D721Med (cell line): ENCODE results near the gene RERE.
A peak's percentile ranks its signal among the peaks of the same experiment; 100 is the strongest.

Experiments
- DNase-seq: peaks from one replicate; pipeline ENCODE4 v3.0.0; 2011; ENCODE audit warnings: low spot score; ENCODE audit not compliant: insufficient read length
- FAIRE-seq: peaks from 2 replicates; lab custom pipeline; 2011; peaks lifted over from hg19 to GRCh38; lab: Jason Lieb, UNC
- CTCF ChIP-seq: IDR thresholded peaks from 2 replicates; pipeline ENCODE4 v1.5.1; 2012; ENCODE audit warnings: mild to moderate bottlenecking, control low read depth; ENCODE audit not compliant: insufficient read depth; ENCODE audit errors: missing control alignments

The RERE gene

DNA sequence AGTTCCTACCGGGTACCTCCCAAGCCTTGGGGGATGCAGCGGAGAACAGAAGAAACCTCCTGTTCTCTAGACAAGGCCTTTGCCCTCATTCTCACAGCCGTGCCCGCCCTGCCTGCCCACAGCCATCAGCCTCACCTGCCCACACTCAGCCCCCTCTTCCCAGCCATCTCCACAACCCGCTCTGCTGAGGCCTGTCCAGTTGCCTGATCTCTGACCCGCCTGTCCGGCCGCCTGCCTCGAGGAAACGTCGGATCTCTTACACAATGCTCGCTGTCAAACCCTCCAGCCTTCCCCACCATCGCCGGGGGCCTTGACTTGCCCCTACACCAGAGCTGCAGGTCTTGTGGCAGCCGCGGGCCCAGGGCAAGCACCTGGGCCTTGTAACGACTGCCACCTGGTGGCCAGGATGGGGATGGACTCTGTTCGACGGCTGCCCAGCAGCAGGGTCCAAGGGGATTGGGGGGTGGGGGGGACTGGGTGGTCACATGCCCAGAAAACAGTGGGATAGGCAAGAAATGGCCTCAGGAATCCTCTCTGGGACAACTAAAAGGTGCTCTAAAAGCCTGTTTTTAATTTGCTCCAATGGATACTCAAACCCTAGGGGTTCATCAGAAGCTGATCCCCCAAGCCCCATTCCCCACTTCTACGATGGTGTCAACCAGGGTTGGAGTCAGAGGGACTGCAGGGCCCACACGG lies 468.5 kb downstream of the RERE start:
- DNase-seq (peak; percentile 57), FAIRE-seq (no peak)
- peak; percentile 61 for TF ChIP-seq CTCF

- no peak for TF ChIP-seq CTCF
- DNase-seq (no peak), FAIRE-seq (no peak)
Observed at GRCh38 chr1:8348047-8348776, 469.2 kb downstream of the RERE start.

DNA sequence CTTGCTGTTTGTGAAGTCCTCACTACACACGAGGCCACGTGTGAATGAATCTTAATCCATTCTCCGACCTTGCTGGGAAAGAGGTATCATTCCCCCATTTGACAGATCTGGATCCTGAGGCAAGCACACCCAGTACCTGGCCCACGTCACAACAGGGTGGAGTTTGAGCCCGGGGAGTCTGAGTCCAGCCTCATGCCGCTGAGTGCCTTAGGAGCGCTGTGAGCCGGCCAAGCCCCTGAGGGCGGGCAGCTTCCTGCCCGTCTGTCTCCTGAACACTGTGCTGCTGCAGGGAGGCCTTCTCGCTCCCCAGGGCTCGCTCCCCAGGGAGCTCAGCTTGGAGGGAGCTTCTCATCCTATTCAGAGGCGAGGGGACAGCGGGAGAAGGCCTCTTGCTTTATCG lies 469.8 kb downstream of the RERE start:
- no peak for TF ChIP-seq CTCF
- FAIRE-seq (no peak), DNase-seq (no peak)

- no peak for TF ChIP-seq CTCF
- DNase-seq (no peak), FAIRE-seq (no peak)
Observed at GRCh38 chr1:8345621-8346415, 471.6 kb downstream of the RERE start.

DNA sequence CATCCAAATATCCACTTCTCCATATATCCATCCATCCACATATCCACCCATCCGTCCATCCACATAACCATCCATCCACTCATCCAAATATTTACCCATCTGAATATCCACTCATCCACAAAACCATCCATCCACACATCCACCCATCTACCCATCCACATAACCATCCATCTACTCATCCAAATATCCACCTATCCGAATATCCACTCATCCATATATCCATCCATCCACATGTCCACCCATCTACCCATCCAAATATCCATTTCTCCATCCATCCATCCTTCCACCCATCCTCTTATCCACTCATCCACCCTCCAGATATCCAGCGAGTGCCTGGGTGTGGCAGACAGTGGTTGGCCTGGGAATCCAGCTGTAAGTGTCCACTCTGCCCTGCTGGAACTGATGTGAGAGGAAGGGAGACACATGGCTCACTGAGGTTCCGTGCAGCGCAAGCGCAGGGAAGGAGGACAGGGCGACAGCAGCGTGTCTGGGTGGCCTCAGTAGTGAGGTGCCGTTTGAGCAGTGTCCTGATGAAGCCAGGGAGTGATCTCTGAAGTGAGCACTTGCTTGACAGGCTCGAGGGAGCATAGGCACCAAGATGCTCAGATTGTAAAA lies 472.4 kb downstream of the RERE start:
- TF ChIP-seq CTCF, result no peak
- no peak for FAIRE-seq
- no peak for DNase-seq

DNA sequence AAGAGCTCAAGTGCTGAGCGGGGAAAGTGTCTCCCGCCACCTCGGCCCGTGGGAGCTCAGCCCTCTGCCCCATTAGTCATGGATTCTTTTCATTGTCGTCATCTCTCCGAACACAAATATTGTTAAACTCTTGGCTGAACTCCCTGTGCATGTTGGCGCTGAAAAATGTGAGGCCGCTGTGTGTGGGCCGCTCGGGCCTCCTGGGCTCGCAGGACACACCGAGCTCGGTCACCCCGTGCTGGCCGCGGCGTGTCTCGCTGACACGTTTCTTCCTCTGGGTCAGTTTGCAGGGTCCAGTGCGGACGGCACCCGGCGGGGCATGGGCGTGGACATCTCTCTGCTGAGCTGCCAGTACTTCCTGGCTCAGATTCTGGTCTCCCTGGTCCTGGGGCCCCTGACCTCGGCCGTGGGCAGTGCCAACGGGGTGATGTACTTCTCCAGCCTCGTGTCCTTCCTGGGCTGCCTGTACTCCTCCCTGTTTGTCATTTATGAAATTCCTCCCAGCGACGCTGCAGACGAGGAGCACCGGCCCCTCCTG lies 473.9 kb downstream of the RERE start:
- DNase-seq (no peak), FAIRE-seq (no peak)
- no peak for TF ChIP-seq CTCF
